PFSK-1 (cell line): ENCODE results near the gene RASSF10.

Experiments
- FOXP2 ChIP-seq: optimal IDR thresholded peaks from 2 replicates; pipeline ENCODE3; 2011; ENCODE audit warnings: borderline replicate concordance, control low read depth, inconsistent platforms; ENCODE audit not compliant: insufficient read depth; ENCODE audit errors: extremely low read length, extremely low read depth
- POLR2AphosphoS5 ChIP-seq: IDR thresholded peaks from 2 replicates; pipeline ENCODE4 v1.6.1; 2012; ENCODE audit warnings: low read depth, mild to moderate bottlenecking, control low read depth, low read length, moderate library complexity
- SIN3A ChIP-seq: IDR thresholded peaks from 2 replicates; pipeline ENCODE4 v1.6.1; 2012; ENCODE audit warnings: mild to moderate bottlenecking, low read length, moderate library complexity, borderline replicate concordance; ENCODE audit not compliant: insufficient read depth
- TAF1 ChIP-seq: IDR thresholded peaks from 2 replicates; pipeline ENCODE4 v1.6.1; 2012; ENCODE audit warnings: low read length, control low read depth, borderline replicate concordance; ENCODE audit not compliant: insufficient read depth
- TF ChIP-seq, protein P1 (sequence below), 2 experiments: IDR thresholded peaks; 2 replicates each; pipeline versions ENCODE4 v1.6.1 to v1.8.0; 2011 to 2012; ENCODE audit warnings: low read depth in 2 of 2, low read length in 2 of 2, control low read depth in 1 of 2, inconsistent platforms in 1 of 2, mild to moderate bottlenecking in 1 of 2, moderate library complexity in 1 of 2; ENCODE audit not compliant: insufficient read depth in 1 of 2

Gene RASSF10

GRCh38 chr11:13036235-13036634, 27.1 kb downstream of the RASSF10 start:
- TF ChIP-seq TAF1 (no peak), SIN3A (no peak), POLR2AphosphoS5 (no peak), FOXP2 (no peak)
- TF ChIP-seq, protein P1, sequence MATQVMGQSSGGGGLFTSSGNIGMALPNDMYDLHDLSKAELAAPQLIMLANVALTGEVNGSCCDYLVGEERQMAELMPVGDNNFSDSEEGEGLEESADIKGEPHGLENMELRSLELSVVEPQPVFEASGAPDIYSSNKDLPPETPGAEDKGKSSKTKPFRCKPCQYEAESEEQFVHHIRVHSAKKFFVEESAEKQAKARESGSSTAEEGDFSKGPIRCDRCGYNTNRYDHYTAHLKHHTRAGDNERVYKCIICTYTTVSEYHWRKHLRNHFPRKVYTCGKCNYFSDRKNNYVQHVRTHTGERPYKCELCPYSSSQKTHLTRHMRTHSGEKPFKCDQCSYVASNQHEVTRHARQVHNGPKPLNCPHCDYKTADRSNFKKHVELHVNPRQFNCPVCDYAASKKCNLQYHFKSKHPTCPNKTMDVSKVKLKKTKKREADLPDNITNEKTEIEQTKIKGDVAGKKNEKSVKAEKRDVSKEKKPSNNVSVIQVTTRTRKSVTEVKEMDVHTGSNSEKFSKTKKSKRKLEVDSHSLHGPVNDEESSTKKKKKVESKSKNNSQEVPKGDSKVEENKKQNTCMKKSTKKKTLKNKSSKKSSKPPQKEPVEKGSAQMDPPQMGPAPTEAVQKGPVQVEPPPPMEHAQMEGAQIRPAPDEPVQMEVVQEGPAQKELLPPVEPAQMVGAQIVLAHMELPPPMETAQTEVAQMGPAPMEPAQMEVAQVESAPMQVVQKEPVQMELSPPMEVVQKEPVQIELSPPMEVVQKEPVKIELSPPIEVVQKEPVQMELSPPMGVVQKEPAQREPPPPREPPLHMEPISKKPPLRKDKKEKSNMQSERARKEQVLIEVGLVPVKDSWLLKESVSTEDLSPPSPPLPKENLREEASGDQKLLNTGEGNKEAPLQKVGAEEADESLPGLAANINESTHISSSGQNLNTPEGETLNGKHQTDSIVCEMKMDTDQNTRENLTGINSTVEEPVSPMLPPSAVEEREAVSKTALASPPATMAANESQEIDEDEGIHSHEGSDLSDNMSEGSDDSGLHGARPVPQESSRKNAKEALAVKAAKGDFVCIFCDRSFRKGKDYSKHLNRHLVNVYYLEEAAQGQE (IDR thresholded peaks at IDR 0.05; ENCODE audit: insufficient read depth in 1 of 2, low read depth in 2 of 2, low read length in 2 of 2), result no peak

- TF ChIP-seq, protein P1 (IDR thresholded peaks at IDR 0.05; ENCODE audit: insufficient read depth in 1 of 2, low read depth in 2 of 2, low read length in 2 of 2), result no peak
- TF ChIP-seq POLR2AphosphoS5 (no peak), FOXP2 (no peak), TAF1 (no peak), SIN3A (no peak)
Observed at GRCh38 chr11:13038366-13038765, 29.2 kb downstream of the RASSF10 start.

- no peak for TF ChIP-seq TAF1
Observed at GRCh38 chr11:13039126-13039525, 30.0 kb downstream of the RASSF10 start.

- TF ChIP-seq POLR2AphosphoS5 (no peak), TAF1 (no peak), FOXP2 (no peak), SIN3A (no peak)
- TF ChIP-seq, protein P1 (IDR thresholded peaks at IDR 0.05; ENCODE audit: insufficient read depth in 1 of 2, low read depth in 2 of 2, low read length in 2 of 2), result no peak
Observed at GRCh38 chr11:13040969-13041561, 31.9 kb downstream of the RASSF10 start.

- TF ChIP-seq, protein P1 (IDR thresholded peaks at IDR 0.05; ENCODE audit: insufficient read depth in 1 of 2, low read depth in 2 of 2, low read length in 2 of 2), result no peak
- TF ChIP-seq POLR2AphosphoS5 (no peak), TAF1 (no peak), SIN3A (no peak), FOXP2 (no peak)
Observed at GRCh38 chr11:13042873-13043342, 33.8 kb downstream of the RASSF10 start.
